Activated naive CD8-positive, alpha-beta T cell treated with anti-CD3 and anti-CD28 coated beads, Interleukin-2, amount 50 U/mL, for 24 hours (primary cell): ENCODE results near the gene SLC22A15.
"Not testable (repeated sequence)": the region's sequence is repeated elsewhere in the genome, so short reads cannot be mapped to it uniquely, and the experiment has no call there.

ENCODE experiments used
- ATAC-seq: fragments of 150-1000 bp; cut with Tn5 transposase; one replicate; pipeline ENCODE4 v1.10.0; 2021
- DNase-seq: peaks from one replicate; pipeline ENCODE4 v3.0.0; 2021
- H3K27ac Mint-ChIP-seq: one replicate; pipeline ENCODE4 v1.8.0; 2021; ENCODE audit warnings: mild to moderate bottlenecking, mixed read lengths
- H3K27me3 Mint-ChIP-seq: one replicate; pipeline ENCODE4 v1.8.0; 2021; ENCODE audit warnings: mixed read lengths
- H3K36me3 Mint-ChIP-seq: one replicate; pipeline ENCODE4 v1.8.0; 2021; ENCODE audit warnings: low read depth, mixed read lengths
- H3K4me1 Mint-ChIP-seq: one replicate; pipeline ENCODE4 v1.8.0; 2021; ENCODE audit warnings: mixed read lengths
- H3K4me3 Mint-ChIP-seq: one replicate; pipeline ENCODE4 v1.8.0; 2021; ENCODE audit warnings: mild to moderate bottlenecking, moderate library complexity, mixed read lengths
- H3K9me3 Mint-ChIP-seq: one replicate; pipeline ENCODE4 v1.8.0; 2021; ENCODE audit warnings: mixed read lengths

Gene SLC22A15

GRCh38 chr1:116036255-116036654 lies 59.9 kb downstream of the SLC22A15 start:
- ATAC-seq (no peak), DNase-seq (no peak)
- no peaks in the 10 kb centered on the region for H3K9me3 Mint-ChIP-seq
- H3K27me3 Mint-ChIP-seq: peaks cover 4% of the 10 kb centered on the region
- no peaks in the 10 kb centered on the region for H3K4me1 Mint-ChIP-seq
- H3K27ac Mint-ChIP-seq: no peak overlapping the region
- no peak overlapping the region for H3K4me3 Mint-ChIP-seq
- no peaks in the 10 kb centered on the region for H3K36me3 Mint-ChIP-seq

GRCh38 chr1:116038679-116039078 lies 62.4 kb downstream of the SLC22A15 start:
- ATAC-seq (no peak), DNase-seq (no peak)
- Mint-ChIP-seq H3K4me3 (no peak overlapping the region), H3K27ac (no peak overlapping the region), H3K9me3 (no peaks in the 10 kb centered on the region), H3K36me3 (no peaks in the 10 kb centered on the region), H3K4me1 (no peaks in the 10 kb centered on the region), H3K27me3 (peaks cover 4% of the 10 kb centered on the region)

DNA sequence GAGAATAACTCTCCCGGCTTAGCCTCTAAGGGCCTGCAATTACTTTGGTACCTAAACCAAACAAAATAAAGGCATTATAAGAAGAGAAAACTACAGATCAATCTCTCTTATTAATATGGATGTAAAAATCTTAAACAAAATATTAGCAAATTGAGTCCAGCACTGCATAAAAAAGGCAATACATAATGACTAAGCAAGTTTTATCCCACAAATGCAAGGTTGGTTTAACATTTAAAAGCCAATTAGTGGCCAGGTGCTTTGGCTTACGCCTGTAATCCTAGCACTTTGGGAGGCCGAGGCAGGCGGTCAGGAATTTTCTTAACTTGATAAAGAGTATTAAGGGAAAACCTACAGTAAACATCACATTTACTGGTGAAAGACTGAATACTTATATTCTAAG lies 67.8 kb downstream of the SLC22A15 start:
- no peaks in the 10 kb centered on the region for H3K36me3 Mint-ChIP-seq
- no peak for ATAC-seq
- DNase-seq: no peak
- H3K9me3 Mint-ChIP-seq: no peaks in the 10 kb centered on the region
- no peak overlapping the region for H3K27ac Mint-ChIP-seq
- H3K27me3 Mint-ChIP-seq: peaks cover 15% of the 10 kb centered on the region
- H3K4me3 Mint-ChIP-seq: no peak overlapping the region
- no peaks in the 10 kb centered on the region for H3K4me1 Mint-ChIP-seq

GRCh38 chr1:116046933-116047332 lies 70.6 kb downstream of the SLC22A15 start:
- not testable (repeated sequence) for ATAC-seq, H3K9me3 Mint-ChIP-seq, DNase-seq, H3K4me1 Mint-ChIP-seq, H3K36me3 Mint-ChIP-seq, H3K27ac Mint-ChIP-seq, H3K4me3 Mint-ChIP-seq
- H3K27me3 Mint-ChIP-seq: peaks cover 24% of the 10 kb centered on the region

- not testable (repeated sequence) for H3K9me3 Mint-ChIP-seq, H3K36me3 Mint-ChIP-seq, H3K4me1 Mint-ChIP-seq, H3K27ac Mint-ChIP-seq, DNase-seq, ATAC-seq, H3K4me3 Mint-ChIP-seq
- H3K27me3 Mint-ChIP-seq: peaks cover 19% of the 10 kb centered on the region
These were observed 75.6 kb downstream of the SLC22A15 start for GRCh38 chr1:116051896-116052295.

- peaks cover 11% of the 10 kb centered on the region for H3K27me3 Mint-ChIP-seq
- no peak overlapping the region for H3K27ac Mint-ChIP-seq
- peaks cover 10% of the 10 kb centered on the region for H3K9me3 Mint-ChIP-seq
- DNase-seq (no peak), ATAC-seq (no peak)
- H3K4me1 Mint-ChIP-seq: no peaks in the 10 kb centered on the region
- H3K4me3 Mint-ChIP-seq: no peak overlapping the region
- H3K36me3 Mint-ChIP-seq: no peaks in the 10 kb centered on the region
These were observed 85.9 kb downstream of the SLC22A15 start for GRCh38 chr1:116062201-116062600.

GRCh38 chr1:116064616-116065015 lies 88.3 kb downstream of the SLC22A15 start:
- H3K4me3 Mint-ChIP-seq: no peak overlapping the region
- H3K27me3 Mint-ChIP-seq: peaks cover 15% of the 10 kb centered on the region
- H3K4me1 Mint-ChIP-seq: no peaks in the 10 kb centered on the region
- ATAC-seq: no peak
- H3K27ac Mint-ChIP-seq: no peak overlapping the region
- H3K9me3 Mint-ChIP-seq: no peaks in the 10 kb centered on the region
- H3K36me3 Mint-ChIP-seq: no peaks in the 10 kb centered on the region
- no peak for DNase-seq

DNA sequence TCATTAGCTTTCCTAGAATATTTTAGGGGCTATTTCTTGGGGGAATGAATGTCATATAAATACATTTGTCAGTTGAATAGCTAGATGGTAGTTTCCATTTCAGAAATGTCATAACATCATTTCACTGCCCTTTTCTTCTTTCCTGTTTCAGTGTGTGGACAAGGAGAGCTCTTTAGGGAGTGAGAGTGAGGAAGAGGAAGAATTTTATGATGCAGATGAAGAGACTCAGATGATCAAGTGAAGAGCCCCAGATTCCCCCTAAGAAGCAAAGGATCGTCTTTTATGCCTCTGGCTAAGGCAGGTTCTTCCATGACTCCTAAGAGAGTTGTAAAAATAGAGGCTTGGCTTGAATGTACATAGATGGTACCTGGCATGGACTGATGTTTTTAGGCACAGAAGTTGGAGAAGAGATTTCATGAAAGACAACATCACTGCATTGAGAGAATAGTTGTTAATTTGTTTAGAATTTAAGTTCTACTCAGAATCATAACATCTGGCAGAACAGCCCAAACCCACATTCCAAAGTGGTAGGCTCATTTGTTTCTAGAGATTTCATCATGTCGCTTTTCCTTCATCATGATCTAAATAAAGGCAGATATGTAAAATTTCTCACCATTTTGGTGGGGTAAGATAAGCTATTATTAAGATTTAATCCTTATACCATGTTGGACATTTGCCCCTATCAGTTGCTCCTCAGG lies 90.7 kb downstream of the SLC22A15 start:
- Mint-ChIP-seq H3K4me3 (no peak overlapping the region), H3K9me3 (no peaks in the 10 kb centered on the region), H3K27ac (no peak overlapping the region), H3K27me3 (peaks cover 17% of the 10 kb centered on the region), H3K4me1 (no peaks in the 10 kb centered on the region), H3K36me3 (no peaks in the 10 kb centered on the region)
- no peak for DNase-seq
- ATAC-seq: no peak

DNA sequence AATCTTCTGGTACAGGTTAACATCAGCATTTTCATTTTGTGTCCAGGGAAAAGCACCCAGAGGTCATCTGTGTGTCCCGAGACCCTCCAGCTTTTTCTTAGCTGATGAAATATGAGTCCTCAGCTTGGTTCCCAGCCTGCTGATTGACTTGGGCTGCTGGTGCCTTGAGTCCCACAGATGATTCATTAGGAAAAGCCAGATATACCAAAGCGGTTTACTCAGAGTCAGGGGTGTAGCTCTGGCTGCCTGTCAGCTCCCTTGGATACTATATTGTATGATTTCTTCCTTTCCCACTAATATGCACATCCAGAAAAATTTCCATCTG lies 91.2 kb downstream of the SLC22A15 start:
- H3K27ac Mint-ChIP-seq: no peak overlapping the region
- H3K36me3 Mint-ChIP-seq: no peaks in the 10 kb centered on the region
- H3K27me3 Mint-ChIP-seq: peaks cover 17% of the 10 kb centered on the region
- no peaks in the 10 kb centered on the region for H3K9me3 Mint-ChIP-seq
- ATAC-seq (no peak), DNase-seq (no peak)
- H3K4me1 Mint-ChIP-seq: no peaks in the 10 kb centered on the region
- no peak overlapping the region for H3K4me3 Mint-ChIP-seq

DNA sequence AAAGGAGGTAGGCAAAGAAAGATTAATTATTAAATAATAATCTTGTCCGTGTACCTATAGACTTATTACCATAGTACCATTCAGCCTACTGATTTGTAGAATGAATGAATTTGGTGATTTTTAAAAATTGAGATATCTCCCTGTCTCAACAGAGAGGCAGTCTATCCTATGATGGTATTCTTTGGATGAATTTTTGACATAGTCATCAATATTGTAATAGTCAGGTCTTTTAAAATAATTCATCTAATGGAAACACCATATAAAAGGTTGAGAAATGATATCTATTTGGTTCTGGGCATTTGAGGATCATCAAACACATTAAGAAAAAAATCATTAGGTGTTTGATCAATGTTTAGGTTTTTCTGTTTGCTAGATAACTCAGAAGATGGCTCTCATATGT lies 99.3 kb downstream of the SLC22A15 start:
- Mint-ChIP-seq H3K9me3 (no peaks in the 10 kb centered on the region), H3K27me3 (peaks cover 2% of the 10 kb centered on the region), H3K27ac (no peak overlapping the region), H3K36me3 (no peaks in the 10 kb centered on the region), H3K4me3 (no peak overlapping the region), H3K4me1 (no peaks in the 10 kb centered on the region)
- ATAC-seq: no peak
- no peak for DNase-seq

- ATAC-seq (no peak), DNase-seq (no peak)
- H3K4me1 Mint-ChIP-seq: no peaks in the 10 kb centered on the region
- H3K27ac Mint-ChIP-seq: no peak overlapping the region
- peaks cover 5% of the 10 kb centered on the region for H3K27me3 Mint-ChIP-seq
- H3K4me3 Mint-ChIP-seq: no peak overlapping the region
- no peaks in the 10 kb centered on the region for H3K36me3 Mint-ChIP-seq
- no peaks in the 10 kb centered on the region for H3K9me3 Mint-ChIP-seq
These were observed 99.7 kb downstream of the SLC22A15 start for GRCh38 chr1:116075990-116076389.

GRCh38 chr1:116076831-116077230 lies 100.5 kb downstream of the SLC22A15 start:
- DNase-seq (no peak), ATAC-seq (no peak)
- no peaks in the 10 kb centered on the region for H3K9me3 Mint-ChIP-seq
- no peaks in the 10 kb centered on the region for H3K4me1 Mint-ChIP-seq
- H3K36me3 Mint-ChIP-seq: no peaks in the 10 kb centered on the region
- no peak overlapping the region for H3K4me3 Mint-ChIP-seq
- peaks cover 5% of the 10 kb centered on the region for H3K27me3 Mint-ChIP-seq
- no peak overlapping the region for H3K27ac Mint-ChIP-seq

DNA sequence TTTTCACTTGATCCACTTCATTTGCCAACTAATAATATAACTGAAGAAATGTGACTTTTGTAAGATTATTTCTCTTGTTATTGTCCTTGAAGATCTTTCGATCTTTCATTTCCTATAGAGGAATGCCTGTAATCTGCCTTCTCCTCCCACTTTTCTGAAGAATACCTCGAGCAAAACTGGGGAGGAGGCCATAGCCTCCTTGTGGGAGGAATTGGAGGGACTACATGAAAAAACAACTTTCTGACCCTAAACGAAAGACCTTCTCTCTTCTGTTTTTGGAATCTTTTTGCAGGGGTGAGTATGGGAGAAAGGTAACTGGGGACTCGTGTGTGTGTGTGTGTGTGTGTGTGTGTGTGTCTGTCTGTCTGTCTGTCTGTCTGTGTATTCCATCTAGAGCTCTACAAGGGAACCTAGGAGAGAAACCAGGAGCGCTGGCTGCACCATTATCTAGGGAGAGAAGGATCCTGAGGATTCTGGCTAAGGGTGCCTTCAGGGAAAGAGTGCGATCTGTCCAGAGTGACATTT lies 102.4 kb downstream of the SLC22A15 start:
- no peak overlapping the region for H3K4me3 Mint-ChIP-seq
- ATAC-seq (no peak), DNase-seq (no peak)
- H3K9me3 Mint-ChIP-seq: no peaks in the 10 kb centered on the region
- H3K4me1 Mint-ChIP-seq: no peaks in the 10 kb centered on the region
- H3K27ac Mint-ChIP-seq: no peak overlapping the region
- no peaks in the 10 kb centered on the region for H3K36me3 Mint-ChIP-seq
- H3K27me3 Mint-ChIP-seq: peaks cover 8% of the 10 kb centered on the region

DNA sequence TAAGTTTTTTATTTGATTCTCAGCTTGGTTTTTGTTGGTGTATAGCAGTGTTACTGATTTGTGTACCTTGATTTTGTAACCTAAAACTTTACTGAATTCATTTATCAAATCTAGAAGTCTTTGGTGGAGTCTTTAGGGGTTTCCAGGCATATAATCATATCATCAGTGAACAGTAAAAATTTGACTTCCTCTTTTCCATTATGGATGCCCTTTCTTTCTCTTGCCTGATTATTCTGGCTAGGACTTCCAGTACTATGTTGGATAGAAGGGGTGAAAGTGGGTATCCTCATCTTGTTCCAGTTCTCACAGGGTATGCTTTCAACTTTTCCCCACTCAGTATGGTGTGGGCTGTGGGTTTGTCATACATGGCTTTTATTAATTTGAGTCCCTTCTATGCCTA lies 111.3 kb downstream of the SLC22A15 start:
- H3K27ac Mint-ChIP-seq: no peak overlapping the region
- DNase-seq: no peak
- ATAC-seq: no peak
- H3K4me1 Mint-ChIP-seq: no peaks in the 10 kb centered on the region
- H3K4me3 Mint-ChIP-seq: no peak overlapping the region
- peaks cover 38% of the 10 kb centered on the region for H3K9me3 Mint-ChIP-seq
- H3K36me3 Mint-ChIP-seq: no peaks in the 10 kb centered on the region
- peaks cover 14% of the 10 kb centered on the region for H3K27me3 Mint-ChIP-seq

DNA sequence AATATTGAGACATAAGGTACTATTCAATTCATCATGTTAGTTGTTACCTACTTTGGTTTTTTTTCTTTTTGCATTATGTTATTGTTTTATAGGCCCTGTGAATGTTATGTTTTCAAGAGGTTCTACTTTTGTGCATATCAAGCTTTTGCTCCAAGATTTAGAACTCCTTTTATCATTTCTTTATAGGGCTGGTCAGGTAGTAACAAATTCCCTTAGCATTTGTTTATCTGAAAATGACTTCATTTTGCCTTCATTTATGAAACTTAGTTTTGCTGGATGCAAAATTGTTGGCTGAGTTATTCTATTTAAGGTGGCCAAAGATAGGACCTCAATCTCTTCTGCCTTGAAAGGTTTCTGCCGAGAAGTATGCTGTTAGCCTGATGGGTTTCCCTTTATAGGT lies 113.6 kb downstream of the SLC22A15 start:
- DNase-seq (no peak), ATAC-seq (no peak)
- H3K27ac Mint-ChIP-seq: no peak overlapping the region
- H3K9me3 Mint-ChIP-seq: peaks cover 38% of the 10 kb centered on the region
- H3K36me3 Mint-ChIP-seq: no peaks in the 10 kb centered on the region
- H3K4me3 Mint-ChIP-seq: no peak overlapping the region
- H3K27me3 Mint-ChIP-seq: peaks cover 17% of the 10 kb centered on the region
- no peaks in the 10 kb centered on the region for H3K4me1 Mint-ChIP-seq

- no peaks in the 10 kb centered on the region for H3K36me3 Mint-ChIP-seq
- ATAC-seq (no peak), DNase-seq (no peak)
- H3K4me3 Mint-ChIP-seq: no peak overlapping the region
- H3K4me1 Mint-ChIP-seq: no peaks in the 10 kb centered on the region
- peaks cover 38% of the 10 kb centered on the region for H3K9me3 Mint-ChIP-seq
- H3K27ac Mint-ChIP-seq: no peak overlapping the region
- H3K27me3 Mint-ChIP-seq: peaks cover 19% of the 10 kb centered on the region
These were observed 114.8 kb downstream of the SLC22A15 start for GRCh38 chr1:116091083-116091482.
